ENCODE measurements around the gene SS18L1.
"Not testable (repeated sequence)": the region's sequence is repeated elsewhere in the genome, so short reads cannot be mapped to it uniquely, and the experiment has no call there.

The SS18L1 gene, protein sequence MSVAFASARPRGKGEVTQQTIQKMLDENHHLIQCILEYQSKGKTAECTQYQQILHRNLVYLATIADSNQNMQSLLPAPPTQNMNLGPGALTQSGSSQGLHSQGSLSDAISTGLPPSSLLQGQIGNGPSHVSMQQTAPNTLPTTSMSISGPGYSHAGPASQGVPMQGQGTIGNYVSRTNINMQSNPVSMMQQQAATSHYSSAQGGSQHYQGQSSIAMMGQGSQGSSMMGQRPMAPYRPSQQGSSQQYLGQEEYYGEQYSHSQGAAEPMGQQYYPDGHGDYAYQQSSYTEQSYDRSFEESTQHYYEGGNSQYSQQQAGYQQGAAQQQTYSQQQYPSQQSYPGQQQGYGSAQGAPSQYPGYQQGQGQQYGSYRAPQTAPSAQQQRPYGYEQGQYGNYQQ

DNA sequence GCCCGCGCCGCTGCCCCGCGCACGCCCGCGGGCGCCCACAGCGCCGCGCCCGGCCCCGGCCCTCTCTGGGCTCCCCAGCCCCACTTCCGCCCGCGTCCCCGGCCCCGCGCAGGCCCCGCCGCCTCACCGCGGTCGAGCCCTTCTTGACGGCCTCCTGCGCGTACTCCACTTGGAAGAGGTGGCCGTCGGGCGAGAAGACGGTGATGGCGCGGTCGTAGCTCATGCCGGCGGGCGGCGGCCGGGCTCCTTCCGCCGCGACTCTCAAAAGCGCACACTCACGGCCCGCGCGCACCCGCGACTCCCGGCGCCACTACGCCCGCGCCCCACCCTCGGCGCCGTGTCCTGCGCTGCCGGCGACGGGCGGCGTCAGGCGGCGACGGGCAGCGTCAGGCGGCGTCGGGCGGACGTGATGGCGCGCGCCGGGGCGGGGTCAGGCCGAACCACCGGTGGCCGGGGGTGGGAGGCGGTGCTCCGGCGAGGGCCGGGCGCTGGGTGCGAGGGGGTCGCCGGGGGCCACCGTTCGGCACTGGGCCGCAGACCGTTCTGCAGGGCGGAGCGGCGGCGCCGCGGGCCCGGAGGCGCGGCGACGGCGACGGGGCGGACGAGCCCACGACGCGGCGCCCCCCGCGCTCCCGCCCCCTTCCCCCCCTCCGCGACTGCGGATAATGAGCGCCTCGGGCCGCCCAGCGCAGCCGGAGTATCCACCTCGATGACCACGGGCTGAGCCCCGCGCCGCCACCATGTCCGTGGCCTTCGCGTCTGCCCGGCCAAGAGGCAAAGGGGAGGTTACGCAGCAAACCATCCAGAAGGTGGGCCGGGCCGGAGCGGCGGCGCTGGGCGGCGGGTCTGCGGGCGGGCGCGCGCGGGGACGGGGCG is at the start of gene SS18L1, which contains the start of gene PSMA7:
TSS of gene SS18L1 (plus strand) at position 689 of the 876 bp plus-strand sequence. CDS start at position 741, 52 bp downstream.
TSS of gene PSMA7 (minus strand) at position 314 of the 876 bp plus-strand sequence. CDS start at position 223, 91 bp downstream.
- in situ Hi-C loops (cut with MboI; ENCODE audit: low sequenced_read_pairs), result no loop called here

DNA sequence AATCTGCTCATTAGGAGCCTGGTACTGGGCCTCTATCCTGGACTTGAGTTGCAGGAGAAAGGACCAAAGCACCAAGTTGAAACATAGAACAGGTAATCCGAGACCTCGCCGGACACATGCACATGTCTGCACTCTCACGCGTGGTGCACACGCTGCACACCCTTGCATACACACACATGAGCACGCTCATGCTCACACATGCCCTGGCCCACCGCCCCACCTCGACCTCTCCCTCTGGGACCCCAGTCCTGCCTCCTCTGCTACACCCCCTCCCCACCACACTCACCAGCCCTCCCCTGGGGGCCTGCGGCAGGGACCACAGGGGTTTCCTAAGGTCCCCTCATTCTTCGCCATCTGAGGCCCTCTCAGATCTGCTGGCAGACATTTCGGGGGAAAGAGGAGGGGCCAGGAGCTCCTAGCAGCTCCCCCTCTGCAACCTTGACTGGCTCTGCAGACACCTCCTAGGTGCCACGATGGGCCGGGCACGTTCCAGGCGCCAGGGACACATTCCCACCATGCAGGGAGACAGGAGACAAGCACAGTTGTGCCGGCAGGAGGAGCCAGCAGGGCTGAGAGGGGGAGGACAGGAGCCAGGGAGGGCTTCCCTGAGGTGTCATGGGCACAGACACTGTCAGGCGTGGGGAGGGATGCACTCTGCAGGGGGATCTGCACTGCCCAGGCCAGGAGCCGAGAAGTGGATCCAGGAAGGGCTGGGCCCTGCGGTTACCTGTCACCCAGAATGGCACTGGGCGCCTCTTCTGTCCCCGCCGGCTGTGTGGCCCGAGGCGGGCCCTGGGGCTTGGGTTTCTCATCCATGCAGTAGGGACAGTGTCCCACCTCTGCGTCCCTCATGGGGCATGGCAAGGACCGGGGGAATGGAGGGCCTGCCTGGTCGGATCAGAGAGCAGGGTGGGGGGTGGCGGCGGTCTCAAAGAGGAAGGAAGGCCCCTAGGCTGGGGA is 46.9 kb upstream of the SS18L1 start:
- in situ Hi-C loops (cut with MboI; ENCODE audit: low sequenced_read_pairs), result no loop called here

DNA sequence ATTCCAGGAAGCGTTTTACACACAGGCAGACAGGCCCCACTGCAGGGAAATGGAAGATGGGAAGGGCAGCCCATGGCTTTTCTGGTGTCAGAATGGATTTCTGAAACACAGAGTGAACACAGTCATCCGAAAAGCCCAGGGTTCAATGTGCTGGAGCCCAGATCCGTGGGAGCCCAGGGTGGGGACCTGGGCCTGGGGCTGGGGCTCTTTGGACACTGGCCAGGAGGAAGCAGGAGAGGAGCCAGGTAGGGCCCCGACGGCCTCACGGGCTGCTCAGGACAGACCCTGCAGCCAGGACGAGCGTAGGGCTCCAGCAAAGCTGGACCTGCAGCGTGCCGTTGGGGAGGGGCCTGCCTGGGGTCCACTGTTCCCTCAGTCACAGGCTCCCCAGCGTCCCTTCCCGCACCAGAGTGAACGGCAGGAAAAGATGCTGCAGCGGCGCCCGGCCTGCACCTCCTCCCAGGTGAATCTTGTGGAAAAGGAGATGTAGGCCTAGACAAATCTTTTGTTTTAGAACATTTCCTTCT is 45.6 kb upstream of the SS18L1 start:
- in situ Hi-C loops (cut with MboI; ENCODE audit: low sequenced_read_pairs), result no loop called here

DNA sequence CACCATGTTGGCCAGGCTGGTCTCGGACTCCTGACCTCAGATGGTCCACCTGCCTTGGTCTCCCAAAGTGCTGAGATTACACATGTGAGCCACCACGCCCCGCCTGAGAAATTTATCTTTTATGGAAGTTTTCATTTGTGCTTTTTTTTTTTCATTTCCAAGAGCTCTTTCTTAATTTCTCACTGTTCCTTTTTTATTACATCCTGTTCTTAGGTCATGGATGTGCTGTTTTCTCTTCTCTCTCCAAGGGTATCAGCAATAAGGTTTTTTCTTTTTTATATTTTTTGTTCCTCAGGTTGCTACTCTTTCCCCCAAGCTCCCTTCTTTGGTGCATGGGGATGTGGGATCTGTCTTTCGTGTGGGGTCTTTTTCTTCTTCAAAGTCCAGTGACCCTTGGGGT is 42.5 kb upstream of the SS18L1 start:
- in situ Hi-C loops (cut with MboI; ENCODE audit: low sequenced_read_pairs), result no loop called here

DNA sequence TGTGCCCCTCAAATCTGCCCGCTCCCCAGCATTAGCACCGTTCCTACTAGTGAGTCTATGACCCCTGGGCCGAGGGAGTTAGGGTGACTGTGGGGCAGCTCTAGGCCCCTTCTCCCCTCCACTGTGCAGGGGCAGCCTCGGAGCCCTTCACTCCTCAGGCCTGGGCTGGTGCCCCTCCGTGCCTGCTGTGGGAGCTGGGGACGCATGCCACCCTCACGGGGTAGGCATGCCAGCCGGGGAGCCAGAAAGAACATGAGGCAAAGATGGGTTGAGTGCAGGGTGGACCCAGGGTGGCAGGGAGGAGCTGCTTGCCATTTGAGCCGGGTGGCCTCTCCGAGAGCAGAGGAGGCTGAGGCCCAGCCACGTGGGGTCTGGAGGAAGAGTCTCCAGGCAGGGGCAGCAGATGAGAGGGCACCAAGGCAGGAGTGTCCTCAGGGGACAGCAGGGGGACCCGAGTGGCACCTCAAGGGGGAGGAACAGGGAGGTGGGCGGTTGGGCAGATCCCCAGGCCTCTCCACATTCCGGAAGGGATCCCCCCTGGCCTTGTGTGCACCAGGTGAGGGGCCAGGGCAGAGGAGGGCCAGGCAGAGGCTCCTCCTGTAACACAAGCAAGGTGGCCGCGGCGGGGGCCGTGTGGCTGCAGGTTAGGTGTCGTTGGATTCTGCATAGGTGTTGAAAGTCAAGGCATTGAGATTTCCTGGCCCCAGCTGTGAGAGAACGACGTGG is 39.9 kb upstream of the SS18L1 start:
- in situ Hi-C loops (cut with MboI; ENCODE audit: low sequenced_read_pairs), result no loop called here

DNA sequence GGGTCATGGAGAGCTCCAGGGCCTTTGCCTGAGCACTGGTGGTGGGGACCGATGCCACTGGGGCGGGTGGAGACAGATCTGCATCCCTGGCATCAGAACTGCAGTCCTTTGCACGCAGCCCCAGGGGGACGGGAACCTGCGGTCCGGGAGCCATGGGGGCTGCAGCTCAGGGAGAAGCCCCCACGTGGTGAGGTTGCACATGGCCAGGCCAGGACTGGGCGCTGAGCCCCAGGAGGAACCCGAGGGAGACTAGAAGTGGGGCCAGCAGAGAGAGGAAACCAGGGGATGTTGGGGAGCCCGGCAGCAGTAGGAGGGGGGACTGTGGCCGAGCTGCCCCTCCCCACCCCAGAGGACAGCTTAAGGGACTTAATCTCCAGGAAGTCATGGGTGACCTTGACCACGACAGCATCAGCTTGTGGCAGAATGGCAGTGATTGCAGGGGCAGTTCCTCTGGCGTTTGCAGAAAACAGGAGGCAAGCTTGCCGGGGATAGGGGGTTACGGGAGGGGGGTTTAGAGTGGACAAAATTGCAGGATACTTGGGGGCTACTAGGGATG is 39.3 kb upstream of the SS18L1 start:
- in situ Hi-C loops (cut with MboI; ENCODE audit: low sequenced_read_pairs), result no loop called here

DNA sequence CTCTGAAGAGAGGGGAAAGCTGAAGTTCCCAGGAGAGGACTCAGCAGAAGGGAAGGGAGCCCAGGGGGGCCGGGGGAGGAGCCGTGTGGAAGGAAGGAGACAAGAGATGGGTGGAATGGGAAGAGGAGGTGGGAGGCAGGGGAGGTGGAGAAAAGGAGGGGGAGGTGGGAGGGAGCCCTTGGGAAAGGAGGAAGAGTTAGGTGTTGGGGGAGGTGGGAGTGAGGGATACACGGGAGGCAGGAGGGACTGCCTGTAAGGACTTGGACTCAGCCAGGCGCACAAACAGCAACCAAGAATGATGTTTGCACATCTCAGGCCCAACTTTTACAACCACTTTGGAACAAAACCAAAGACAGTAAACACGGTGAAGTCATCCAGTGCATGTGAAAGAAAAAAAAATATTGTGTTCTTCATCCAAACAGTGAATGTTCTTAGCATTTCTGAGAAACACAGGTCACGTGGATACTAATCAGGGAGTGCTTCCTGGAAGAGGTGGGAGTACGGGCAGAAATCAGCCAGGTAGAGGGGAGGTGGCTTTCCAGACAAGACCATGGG is 38.7 kb upstream of the SS18L1 start:
- in situ Hi-C loops (cut with MboI; ENCODE audit: low sequenced_read_pairs), result no loop called here

DNA sequence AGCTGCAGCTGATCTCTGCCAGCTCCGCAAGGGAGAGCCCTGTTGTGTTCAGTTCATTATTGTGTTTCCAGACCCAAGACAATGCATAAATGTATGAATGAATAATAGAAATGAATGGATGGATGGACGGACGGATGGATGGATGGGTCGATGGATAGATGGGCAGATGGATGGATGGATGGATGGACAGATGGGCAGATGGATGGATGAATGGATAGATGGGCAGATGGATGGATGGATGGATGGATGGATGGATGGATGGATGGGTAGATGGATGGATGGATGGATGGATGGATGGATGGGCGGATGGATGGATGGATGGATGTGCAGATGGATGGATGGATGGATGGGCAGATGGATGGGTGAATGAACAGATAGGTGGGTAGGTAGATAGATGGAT is 38.0 kb upstream of the SS18L1 start:
- in situ Hi-C loops (cut with MboI; ENCODE audit: low sequenced_read_pairs), result no loop called here

DNA sequence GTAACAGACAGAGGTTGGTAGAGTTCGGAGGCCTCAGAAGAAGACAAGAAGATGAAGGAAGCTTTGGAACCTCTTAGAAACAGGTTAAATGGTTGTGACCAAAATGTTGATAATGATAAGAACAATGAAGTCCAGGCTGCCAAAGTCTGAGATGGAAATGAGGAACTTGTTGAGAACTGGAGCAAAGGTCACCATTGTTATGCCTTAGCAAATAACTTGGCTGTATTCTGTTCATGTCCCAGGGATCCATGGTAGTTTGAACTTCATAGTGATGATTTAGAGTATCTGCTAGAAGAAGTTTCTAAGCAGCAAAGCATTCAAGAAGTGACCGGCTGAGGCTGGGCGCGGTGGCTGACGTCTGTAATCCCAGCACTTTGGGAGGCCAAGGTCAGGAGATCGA is 32.4 kb upstream of the SS18L1 start:
- in situ Hi-C loops (cut with MboI; ENCODE audit: low sequenced_read_pairs), result no loop called here

DNA sequence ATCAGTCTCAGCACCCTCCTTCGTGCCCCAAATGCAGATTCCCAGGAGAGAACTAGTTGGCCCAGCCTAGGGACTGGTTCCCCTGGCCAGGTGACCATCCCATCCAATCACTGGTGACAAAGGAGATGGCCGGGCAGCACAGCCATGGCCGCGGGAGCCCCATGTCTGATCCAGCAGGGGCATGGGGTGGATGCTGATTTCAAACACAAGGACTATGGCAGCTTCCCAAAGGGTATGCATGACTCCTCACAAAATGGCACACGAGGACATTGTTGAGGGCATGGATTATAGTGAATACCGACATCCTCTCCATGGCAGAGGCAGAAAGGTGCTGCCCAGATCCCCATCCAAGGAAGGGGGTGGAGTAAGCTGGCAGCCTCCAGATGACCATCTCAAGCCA is 31.2 kb upstream of the SS18L1 start:
- in situ Hi-C loops (cut with MboI; ENCODE audit: low sequenced_read_pairs), result no loop called here

DNA sequence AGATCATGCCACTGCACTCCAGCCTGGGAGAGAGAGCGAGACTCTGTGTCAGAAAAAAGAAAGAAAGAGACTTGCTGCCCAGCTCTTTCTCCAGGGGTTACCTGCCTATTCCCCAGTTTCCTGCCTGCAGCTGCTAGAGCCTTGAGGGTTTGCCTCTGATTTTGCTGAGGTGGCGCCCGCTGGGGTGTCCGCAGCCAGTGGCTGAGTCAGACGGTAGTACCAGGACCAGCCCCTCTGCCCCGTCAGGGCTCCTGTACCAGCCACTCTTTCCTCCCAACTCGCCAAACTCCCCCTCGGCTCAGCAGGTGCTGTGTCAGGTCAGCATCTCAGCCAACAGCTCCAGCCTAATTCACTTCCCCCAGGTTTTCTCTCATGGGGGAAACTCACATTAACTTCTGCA is 28.7 kb upstream of the SS18L1 start:
- in situ Hi-C loops (cut with MboI; ENCODE audit: low sequenced_read_pairs), result no loop called here

DNA sequence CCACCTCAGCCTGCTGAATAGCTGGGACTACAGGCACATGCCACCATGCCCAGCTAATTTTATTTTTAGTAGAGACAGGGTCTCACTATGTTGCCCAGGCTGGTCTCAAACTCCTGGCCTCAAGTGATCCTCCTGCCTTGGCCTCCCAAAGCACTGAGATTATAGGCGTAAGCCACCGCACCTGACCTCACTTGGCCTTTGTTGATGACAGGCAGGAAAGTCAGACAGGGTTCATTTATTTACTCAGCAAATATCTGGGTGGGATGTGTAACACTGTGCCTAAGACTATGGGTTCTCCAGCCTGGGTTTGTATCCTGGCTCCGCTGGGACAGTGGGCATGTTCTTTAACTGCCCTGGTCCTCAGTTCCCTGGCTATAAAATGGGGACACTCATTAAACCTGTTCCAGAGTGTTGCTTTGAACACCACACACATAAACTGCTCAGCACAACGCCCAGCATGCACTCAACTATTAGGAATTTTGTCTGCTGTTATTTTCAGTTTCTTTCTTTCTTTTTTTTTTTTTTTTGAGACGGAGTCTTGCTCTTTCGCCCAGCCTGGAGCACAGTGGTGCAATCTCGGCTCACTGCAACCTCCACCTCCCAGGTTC is 27.7 kb upstream of the SS18L1 start:
- in situ Hi-C loops (cut with MboI; ENCODE audit: low sequenced_read_pairs), result not testable (repeated sequence)

DNA sequence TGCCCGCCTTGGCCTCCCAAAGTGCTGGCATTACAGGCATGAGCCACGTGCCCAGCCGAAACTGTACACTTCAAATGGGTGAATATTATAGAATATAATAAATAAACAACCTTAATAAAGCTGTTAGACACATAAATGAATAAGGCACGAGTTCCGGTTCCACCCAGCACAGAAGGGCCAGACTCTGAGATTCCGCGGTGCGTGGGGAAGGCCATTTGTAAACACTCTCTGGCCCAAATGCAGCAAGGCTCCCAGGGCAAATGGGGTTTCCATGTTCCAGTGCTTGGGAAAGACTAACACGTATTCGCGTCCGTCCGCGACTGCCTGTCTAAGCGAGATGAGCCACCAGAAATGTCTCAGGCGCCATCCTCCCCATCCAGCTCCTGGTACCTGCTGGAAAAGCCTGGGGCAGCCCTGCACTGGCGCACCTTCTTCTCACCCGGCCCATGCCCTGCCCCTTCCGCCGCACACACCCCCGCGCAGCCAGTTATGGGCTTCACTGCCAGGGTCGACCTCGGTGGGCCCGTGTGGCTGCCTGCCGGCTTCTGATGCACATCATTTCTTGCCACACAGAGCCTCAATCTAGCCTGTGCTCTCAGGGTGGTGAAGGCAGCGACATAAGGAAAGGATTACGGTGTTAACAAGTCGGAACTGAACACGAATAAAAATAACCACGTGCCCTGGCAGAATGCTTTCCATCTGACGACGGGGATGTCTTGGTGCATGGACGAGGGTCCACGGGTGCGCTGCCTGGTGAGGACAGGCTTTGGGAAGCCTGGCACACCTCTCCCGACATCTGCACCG is 26.8 kb upstream of the SS18L1 start:
- in situ Hi-C loops (cut with MboI; ENCODE audit: low sequenced_read_pairs), result no loop called here

DNA sequence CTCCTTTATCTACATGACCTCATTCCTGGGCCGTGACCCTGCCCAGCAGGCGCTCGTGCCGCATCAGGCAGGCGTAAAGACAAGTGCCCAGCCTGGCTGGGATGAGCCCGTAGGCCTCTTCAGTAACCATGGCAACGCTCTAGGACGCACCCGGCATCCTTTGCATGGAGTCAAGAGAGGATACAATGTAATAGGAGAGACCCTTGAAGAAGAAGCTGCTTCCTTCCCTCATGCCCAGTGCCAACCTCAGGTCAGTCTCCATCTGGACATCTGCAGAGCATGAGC is 26.3 kb upstream of the SS18L1 start:
- in situ Hi-C loops (cut with MboI; ENCODE audit: low sequenced_read_pairs), result no loop called here

DNA sequence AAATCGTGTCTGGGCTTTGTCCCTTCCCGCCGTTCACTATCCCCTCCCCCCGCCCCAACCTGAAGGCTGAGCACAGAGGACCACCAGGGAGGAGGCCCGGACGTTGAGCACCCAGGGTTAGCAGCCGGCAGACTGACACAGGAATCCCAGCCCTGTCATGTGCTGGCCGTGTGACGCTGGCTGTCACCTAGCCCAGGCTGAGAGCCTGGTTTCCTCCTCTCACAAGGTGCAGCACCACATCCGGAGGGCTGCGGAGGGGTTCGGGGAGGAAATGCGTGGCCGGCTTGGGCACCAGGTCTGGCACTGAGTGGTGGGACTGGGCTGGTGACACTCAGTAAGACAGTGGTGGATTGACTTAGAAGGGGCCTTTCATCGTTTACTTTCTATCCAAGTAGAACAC is 25.9 kb upstream of the SS18L1 start:
- in situ Hi-C loops (cut with MboI; ENCODE audit: low sequenced_read_pairs), result no loop called here

DNA sequence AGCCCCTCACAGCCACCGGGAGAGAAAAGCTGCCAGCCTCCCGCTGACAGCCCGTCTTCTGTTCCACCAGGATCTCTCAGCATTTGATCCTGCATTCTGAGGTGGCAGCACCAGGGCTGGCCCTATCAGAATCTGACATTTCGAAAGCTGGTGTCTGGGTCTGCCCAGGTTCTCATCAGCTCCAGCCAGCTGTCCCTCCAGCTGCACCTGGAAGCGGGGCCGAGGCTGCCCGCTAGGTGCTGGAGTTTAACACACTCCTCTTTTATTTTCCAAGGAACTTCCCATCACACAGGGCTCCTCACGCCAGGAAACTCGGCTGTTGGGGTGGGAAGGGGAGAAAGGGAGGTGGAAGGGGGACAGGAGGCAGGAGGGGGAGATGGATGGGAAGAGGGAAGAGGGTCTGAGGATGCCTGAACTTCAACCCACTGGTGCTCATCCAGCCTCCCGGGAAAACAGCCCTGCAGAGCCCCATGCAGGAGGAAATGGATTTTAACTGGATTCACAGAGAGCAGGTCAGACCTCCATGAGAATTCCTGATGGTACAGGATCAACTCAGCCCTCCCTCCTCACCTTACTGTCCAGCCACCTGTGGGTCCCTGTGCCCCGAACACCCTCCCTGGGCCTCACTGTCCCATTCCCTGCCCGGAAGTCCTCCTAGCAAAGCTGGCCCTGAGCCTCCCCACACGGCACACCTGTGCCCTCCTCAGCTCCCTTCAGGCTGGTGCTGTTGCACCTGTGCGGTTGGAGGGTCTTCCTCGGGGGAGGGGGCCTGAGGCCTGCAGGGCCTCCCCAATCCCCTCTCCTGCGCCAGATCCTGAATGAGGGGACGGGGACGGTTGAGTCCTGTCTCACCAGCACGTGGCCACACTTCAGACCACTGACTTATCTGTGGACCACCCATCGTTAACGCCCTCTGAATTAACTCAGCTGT is 25.2 kb upstream of the SS18L1 start:
- in situ Hi-C loops (cut with MboI; ENCODE audit: low sequenced_read_pairs), result no loop called here

DNA sequence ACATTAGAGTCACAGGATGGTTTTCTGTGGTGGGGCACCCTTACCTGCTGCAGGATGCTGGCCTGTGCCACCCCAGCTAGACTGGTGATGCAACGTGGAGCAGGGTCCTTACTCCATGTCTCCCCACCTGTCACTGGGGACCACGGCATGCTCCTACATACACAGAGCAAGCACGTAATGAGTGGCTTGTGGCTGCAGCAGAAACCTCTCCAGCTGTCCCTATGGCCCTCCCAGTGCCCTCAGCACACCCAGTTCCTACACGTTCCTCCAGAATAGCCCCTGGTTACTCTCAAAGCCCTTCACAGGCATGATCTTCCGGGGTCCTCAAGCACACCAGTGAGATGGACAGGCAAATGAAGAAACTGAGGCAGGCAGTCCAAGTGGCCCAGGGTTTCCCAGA is 24.5 kb upstream of the SS18L1 start:
- in situ Hi-C loops (cut with MboI; ENCODE audit: low sequenced_read_pairs), result no loop called here

Data from HL-60/S4 (cell line).